ENCODE data around the gene HS6ST3. TPM values are rescaled to one million over a fixed set of nuclear protein-coding genes. Genes with fewer than 3 reads are reported as not detected.

HS6ST3 gene
- total RNA-seq, 1 donor, result 0.36 TPM

DNA sequence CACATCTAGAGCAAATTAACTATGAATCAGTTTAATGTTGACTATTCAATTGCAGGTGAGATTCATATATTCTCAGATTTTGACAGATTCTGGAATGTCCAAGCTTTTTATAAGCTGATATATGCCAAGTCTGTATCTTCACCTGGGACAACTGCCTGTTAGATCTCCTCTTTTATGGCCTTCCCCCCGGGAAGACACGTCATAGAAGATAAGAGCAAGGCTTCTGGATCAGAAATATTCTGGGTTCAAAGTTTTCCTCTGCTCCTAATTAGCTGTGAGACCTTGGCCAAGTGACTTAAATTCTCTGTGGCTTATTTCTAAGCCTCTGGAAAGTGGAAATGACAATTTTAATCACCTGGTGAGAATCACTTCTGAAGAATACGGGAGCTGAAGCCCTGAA, 716.8 kb downstream of the HS6ST3 start:
- H3K4me3 ChIP-seq (ENCODE audit: low read depth, low read length), result no peak overlapping the region
- TF ChIP-seq, protein P1, sequence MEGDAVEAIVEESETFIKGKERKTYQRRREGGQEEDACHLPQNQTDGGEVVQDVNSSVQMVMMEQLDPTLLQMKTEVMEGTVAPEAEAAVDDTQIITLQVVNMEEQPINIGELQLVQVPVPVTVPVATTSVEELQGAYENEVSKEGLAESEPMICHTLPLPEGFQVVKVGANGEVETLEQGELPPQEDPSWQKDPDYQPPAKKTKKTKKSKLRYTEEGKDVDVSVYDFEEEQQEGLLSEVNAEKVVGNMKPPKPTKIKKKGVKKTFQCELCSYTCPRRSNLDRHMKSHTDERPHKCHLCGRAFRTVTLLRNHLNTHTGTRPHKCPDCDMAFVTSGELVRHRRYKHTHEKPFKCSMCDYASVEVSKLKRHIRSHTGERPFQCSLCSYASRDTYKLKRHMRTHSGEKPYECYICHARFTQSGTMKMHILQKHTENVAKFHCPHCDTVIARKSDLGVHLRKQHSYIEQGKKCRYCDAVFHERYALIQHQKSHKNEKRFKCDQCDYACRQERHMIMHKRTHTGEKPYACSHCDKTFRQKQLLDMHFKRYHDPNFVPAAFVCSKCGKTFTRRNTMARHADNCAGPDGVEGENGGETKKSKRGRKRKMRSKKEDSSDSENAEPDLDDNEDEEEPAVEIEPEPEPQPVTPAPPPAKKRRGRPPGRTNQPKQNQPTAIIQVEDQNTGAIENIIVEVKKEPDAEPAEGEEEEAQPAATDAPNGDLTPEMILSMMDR (IDR thresholded peaks at IDR 0.05; ENCODE audit: insufficient read depth, low read length), result no peak
- DNase-seq (ENCODE audit: low read depth), result no peak

DNA sequence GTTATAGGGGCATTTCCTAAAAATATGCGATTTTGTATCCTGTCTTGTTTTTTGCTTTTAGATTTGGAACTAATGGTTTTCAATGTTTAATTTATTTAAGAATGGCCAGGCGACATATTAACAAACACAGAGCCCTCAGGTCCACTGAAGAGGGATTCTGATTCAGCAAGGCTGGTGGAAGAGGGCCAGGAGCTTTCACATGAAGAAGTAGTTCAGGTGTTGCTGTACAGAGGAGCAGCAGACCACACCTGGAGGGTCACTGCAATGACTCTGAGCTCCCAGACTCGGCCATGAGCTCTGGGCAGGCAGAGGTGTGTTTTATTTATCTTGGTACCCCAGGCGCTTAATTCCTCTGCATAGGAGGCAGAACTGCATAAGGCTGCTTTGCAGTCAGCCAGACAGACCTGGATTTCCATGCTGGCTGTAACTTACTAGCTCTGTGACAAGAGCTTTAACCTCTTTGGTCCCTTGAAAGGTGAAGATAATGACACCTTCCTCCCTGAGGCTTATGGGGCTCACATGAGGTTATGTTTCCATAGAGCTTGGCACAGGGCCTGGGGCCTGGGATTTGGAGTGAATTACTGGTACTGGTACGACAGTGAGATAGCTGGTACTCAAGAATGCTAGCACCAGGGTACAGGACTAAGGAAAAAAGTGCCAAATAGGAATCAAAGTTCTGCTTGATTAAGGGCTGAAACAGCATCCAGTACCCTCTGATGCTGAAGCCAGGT, 719.6 kb downstream of the HS6ST3 start:
- TF ChIP-seq, protein P1 (IDR thresholded peaks at IDR 0.05; ENCODE audit: insufficient read depth, low read length), result no peak
- no peak for DNase-seq (ENCODE audit: low read depth)
- no peak overlapping the region for H3K4me3 ChIP-seq (ENCODE audit: low read depth, low read length)

DNA sequence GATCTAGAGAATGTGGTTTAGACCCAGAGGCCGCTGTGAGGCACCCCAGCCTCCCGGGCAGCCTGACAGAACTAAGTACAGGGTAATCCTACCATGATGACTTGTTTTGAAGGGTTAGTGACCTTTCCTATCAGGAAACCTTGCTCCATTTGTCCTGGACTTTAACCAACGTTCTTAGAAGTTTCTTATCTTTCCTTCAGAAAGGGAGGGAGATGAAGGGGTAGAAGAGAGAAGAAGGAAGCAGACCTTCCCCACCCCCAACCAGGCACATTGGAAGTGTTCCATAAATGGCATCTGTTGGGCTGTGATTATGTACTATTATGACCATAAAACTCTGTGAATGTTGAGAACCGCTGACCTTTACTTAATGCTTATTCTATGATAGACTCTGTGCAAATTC, 720.2 kb downstream of the HS6ST3 start:
- no peak overlapping the region for H3K4me3 ChIP-seq (ENCODE audit: low read depth, low read length)
- DNase-seq (ENCODE audit: low read depth), result no peak
- TF ChIP-seq, protein P1 (IDR thresholded peaks at IDR 0.05; ENCODE audit: insufficient read depth, low read length), result no peak

DNA sequence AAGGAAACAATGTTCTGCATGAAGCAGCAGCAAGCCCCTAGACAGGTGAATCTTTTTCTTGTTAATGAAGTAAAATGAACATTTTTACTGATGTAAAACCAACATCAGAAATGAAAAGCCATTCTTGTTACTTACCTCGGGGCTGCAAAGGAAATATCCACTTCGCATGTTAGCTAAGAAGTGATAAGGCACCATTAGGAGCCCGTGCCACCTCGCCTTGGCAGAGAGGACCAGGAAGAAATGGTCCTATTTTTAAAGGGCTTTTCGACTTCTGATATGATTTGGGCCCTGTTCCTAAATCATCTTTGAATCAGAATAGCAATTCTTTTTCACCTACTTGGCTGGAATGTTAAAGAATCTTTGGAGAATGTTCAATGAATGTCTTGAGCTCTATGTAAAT, 721.1 kb downstream of the HS6ST3 start:
- no peak for DNase-seq (ENCODE audit: low read depth)
- no peak overlapping the region for H3K4me3 ChIP-seq (ENCODE audit: low read depth, low read length)
- TF ChIP-seq, protein P1 (IDR thresholded peaks at IDR 0.05; ENCODE audit: insufficient read depth, low read length), result no peak

DNA sequence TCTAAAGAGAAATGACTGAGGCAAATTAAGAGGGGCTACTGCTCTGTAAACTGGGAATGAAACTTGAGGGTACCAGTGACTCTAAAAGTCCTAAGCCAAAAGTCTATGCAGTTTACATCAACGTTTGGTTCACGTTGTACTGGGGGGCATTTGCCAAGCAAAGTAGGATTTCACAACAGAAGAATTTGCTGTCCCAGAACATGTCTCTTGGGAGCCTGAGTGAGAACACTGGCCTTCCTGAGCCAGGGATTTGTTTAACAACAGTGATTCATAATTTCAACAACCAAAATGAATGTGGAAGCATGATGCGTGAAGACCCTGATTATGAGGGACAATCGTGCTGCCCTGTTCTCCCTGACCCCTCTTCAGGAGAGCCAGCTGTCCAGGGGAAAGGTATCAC, 726.4 kb downstream of the HS6ST3 start:
- TF ChIP-seq, protein P1 (IDR thresholded peaks at IDR 0.05; ENCODE audit: insufficient read depth, low read length), result no peak
- no peak overlapping the region for H3K4me3 ChIP-seq (ENCODE audit: low read depth, low read length)
- DNase-seq (ENCODE audit: low read depth), result peak; percentile 72

DNA sequence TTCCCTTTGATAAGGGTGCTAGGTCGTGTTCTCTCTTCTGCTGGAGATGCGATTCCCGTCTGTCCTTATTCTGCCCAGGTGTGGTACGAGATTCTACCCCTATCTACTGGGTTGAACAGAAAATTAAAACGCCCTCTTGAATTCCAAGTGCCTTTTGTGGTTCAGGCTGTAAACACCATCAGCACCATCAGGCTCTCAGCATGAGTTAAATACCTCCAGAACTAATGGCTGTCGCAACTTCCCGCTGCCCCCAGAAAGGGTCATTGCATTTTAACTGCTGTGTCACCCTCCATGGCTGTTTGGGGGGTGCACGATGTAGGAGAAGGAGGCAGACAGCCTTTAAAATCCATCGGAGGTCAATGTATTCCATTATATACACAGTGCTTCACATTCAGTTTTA, 727.0 kb downstream of the HS6ST3 start:
- no peak overlapping the region for H3K4me3 ChIP-seq (ENCODE audit: low read depth, low read length)
- TF ChIP-seq, protein P1 (IDR thresholded peaks at IDR 0.05; ENCODE audit: insufficient read depth, low read length), result no peak
- DNase-seq (ENCODE audit: low read depth), result no peak
